Endothelial cell (in vitro differentiated cells): Measurements from ENCODE around the gene USP49. TPM values are rescaled to one million over a fixed set of nuclear protein-coding genes. Genes with fewer than 3 reads are reported as not detected.
A peak's percentile ranks its signal among the peaks of the same experiment; 100 is the strongest.

Experiments used
- DNase-seq: peaks from one replicate; pipeline ENCODE4 v3.0.0; 2021; ENCODE audit warnings: low spot score
- H3K27ac Mint-ChIP-seq: one replicate; pipeline ENCODE4 v1.8.0; 2021; ENCODE audit warnings: mixed read lengths, inconsistent platforms; ENCODE audit not compliant: unreplicated experiment
- H3K27me3 Mint-ChIP-seq: one replicate; pipeline ENCODE4 v1.8.0; 2021; ENCODE audit warnings: mild to moderate bottlenecking, moderate library complexity, mixed read lengths, inconsistent platforms; ENCODE audit not compliant: unreplicated experiment
- H3K36me3 Mint-ChIP-seq: one replicate; pipeline ENCODE4 v1.8.0; 2021; ENCODE audit warnings: mild to moderate bottlenecking, low read depth, mixed read lengths, inconsistent platforms; ENCODE audit not compliant: unreplicated experiment
- H3K4me1 Mint-ChIP-seq: one replicate; pipeline ENCODE4 v1.8.0; 2021; ENCODE audit warnings: mild to moderate bottlenecking, mixed read lengths, inconsistent platforms; ENCODE audit not compliant: unreplicated experiment
- H3K4me3 Mint-ChIP-seq: one replicate; pipeline ENCODE4 v1.8.0; 2021; ENCODE audit warnings: mild to moderate bottlenecking, mixed read lengths, inconsistent platforms; ENCODE audit not compliant: unreplicated experiment
- H3K9me3 Mint-ChIP-seq: one replicate; pipeline ENCODE4 v1.8.0; 2021; ENCODE audit warnings: mixed read lengths, inconsistent platforms; ENCODE audit not compliant: unreplicated experiment
- total RNA-seq: library from RNA; stranded (reverse); fragmentation: NEBNext Ultra II Directional; extraction: Animal tissue kit (Norgen Biotek cat#: 25700); gene quantifications from one replicate; pipeline ENCODE4 v1.2.1, GENCODE V29; 2021; ENCODE audit not compliant: unreplicated experiment
- TF ChIP-seq, protein P1 (sequence below): fragments of 200-600 bp; sonication (generic); IDR thresholded peaks from one replicate; pipeline ENCODE4 v1.5.0; 2021; ENCODE audit warnings: antibody characterized with exemption; ENCODE audit not compliant: unreplicated experiment

Gene USP49
- total RNA-seq, 1 donor from 2014 or later = 7.1 TPM

DNA sequence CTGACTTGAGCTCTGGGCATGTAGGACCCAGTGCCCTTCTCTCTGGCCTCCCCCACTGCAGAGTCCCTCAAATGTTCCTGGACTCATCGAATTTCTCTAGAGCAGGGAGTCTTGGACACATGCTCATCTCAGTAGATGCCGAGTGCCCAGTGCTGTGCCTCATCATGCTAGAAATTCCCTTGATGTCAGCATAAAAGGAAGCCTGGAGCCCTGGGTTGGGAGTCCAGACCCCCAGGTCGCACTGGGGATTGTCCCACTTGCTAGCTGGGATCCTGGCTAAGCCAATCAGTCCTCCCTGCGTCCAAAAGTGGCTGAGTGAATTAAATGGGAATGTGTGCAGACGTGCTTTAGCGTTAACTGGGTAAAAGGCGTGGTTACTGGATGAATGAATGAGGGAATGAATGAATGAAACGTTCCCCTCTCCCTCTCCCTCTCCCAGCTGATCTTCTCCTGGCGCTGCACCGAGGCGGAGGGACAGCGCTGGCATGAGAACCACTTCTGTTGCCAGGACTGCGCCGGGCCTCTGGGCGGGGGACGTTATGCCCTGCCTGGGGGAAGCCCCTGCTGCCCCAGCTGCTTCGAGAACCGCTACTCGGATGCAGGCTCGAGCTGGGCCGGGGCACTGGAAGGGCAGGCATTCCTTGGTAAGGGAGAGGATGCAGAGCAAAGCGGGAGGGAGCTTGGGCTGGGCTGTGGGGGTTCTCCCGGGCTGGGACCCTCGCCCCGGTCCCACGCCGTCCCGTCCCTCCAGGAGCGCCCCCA lies 109.3 kb downstream of the USP49 start:
- Mint-ChIP-seq H3K27me3 (peaks cover 6% of the 10 kb centered on the region), H3K9me3 (no peaks in the 10 kb centered on the region), H3K4me3 (peak overlapping the region; percentile 86), H3K27ac (no peak overlapping the region), H3K36me3 (peaks cover 20% of the 10 kb centered on the region), H3K4me1 (peaks cover 53% of the 10 kb centered on the region)
- TF ChIP-seq, protein P1, sequence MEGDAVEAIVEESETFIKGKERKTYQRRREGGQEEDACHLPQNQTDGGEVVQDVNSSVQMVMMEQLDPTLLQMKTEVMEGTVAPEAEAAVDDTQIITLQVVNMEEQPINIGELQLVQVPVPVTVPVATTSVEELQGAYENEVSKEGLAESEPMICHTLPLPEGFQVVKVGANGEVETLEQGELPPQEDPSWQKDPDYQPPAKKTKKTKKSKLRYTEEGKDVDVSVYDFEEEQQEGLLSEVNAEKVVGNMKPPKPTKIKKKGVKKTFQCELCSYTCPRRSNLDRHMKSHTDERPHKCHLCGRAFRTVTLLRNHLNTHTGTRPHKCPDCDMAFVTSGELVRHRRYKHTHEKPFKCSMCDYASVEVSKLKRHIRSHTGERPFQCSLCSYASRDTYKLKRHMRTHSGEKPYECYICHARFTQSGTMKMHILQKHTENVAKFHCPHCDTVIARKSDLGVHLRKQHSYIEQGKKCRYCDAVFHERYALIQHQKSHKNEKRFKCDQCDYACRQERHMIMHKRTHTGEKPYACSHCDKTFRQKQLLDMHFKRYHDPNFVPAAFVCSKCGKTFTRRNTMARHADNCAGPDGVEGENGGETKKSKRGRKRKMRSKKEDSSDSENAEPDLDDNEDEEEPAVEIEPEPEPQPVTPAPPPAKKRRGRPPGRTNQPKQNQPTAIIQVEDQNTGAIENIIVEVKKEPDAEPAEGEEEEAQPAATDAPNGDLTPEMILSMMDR = no peak
- no peak for DNase-seq

- Mint-ChIP-seq H3K4me3 (peak overlapping the region; percentile 89), H3K36me3 (peaks cover 20% of the 10 kb centered on the region), H3K4me1 (peaks cover 53% of the 10 kb centered on the region), H3K27me3 (peaks cover 7% of the 10 kb centered on the region), H3K27ac (peak overlapping the region; percentile 88), H3K9me3 (no peaks in the 10 kb centered on the region)
- no peak for DNase-seq
- TF ChIP-seq, protein P1 = no peak
Observed at GRCh38 chr6:41785254-41785653, 109.9 kb downstream of the USP49 start.

DNA sequence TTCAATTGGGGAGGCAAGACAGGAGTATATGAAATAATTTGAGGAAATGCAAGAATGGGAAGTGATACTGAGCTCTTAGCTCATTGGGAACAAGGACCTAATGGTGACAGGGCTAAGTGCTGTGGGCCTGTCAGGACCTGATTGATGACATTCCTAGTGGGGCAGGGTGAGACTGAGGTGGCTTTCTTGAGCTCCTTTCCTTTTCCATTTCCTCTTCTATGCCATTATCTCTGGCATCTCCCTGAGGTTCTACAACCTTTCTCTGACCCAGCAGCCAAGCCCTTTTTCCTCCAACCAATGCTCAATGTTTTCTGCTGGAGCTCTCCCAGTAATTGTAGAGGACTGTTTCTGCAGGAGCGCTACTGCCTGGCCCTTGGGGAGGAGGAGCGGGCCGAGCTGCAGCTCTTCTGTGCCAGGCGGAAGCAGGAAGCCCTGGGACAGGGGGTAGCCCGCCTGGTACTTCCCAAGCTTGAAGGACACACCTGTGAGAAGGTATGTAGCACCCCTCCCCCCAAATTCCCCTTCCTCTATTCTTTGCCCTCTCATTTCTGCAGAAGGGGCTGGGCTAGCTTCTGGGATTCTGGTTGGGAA lies 110.5 kb downstream of the USP49 start:
- Mint-ChIP-seq H3K27me3 (peaks cover 7% of the 10 kb centered on the region), H3K4me3 (peak overlapping the region; percentile 89), H3K27ac (peak overlapping the region; percentile 88), H3K36me3 (peaks cover 17% of the 10 kb centered on the region), H3K9me3 (no peaks in the 10 kb centered on the region), H3K4me1 (peaks cover 53% of the 10 kb centered on the region)
- no peak for DNase-seq
- TF ChIP-seq, protein P1 = no peak

DNA sequence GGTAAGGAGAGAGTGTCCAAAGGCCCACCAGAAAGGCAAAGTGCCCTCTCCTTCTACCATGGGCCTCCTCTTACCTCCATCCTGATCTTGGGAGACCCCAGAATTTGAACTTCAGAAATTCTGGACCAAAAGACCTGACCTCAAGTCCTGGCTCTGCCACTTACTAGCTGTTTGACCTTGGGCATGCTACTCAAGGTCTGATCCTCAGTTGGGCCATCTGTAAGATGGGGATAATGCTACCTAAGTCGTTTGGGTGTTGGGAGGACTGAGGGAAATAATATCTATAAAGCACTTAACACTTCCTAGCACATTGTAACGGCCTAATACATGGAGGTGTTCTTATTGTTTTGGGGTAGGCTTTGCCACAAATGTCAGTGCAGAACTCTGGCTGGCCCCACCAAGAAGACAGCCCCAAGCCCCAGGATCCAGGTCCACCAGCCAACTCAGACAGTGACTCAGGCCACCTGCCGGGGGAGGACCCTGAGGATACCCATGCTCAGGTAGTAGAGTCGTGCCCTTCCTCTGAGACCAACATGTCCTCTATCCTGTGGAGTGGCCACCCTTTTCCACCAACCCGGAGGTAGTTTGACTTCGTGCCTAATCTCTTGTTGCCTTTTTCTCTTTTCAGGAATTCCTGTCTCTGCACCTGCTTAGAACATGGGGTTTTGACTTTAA lies 111.9 kb downstream of the USP49 start:
- no peak for DNase-seq
- Mint-ChIP-seq H3K27ac (no peak overlapping the region), H3K27me3 (peaks cover 7% of the 10 kb centered on the region), H3K4me3 (peak overlapping the region; percentile 51), H3K36me3 (peaks cover 23% of the 10 kb centered on the region), H3K4me1 (peaks cover 55% of the 10 kb centered on the region), H3K9me3 (no peaks in the 10 kb centered on the region)
- TF ChIP-seq, protein P1 = no peak
